ENCODE results near the gene SMAD7.

Gene SMAD7

GRCh38 chr18:48914581-48915251 lies 36.0 kb downstream of the SMAD7 start:
- no peak for DNase-seq (ENCODE audit: low spot score)

DNA sequence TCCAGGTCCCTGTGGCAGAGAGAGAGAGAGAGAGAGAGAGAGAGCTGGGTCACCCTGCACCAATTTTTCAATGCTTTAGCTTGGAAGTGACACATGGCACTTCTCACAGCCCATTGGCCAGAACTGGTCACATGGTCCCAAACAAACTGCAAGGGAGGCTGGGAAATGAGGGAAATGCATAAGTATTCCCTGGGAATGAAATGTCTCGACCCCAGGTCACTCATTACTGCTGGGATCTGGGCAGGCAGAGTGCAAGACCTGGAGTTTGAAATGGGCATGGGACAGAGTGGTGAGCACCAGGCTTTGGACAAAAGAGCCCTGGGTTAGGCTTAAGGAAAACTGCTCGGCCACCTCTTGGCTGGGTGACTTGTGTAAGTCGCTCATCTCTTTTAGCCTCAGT lies 37.0 kb downstream of the SMAD7 start:
- no peak for DNase-seq (ENCODE audit: low spot score)

- DNase-seq (ENCODE audit: low spot score), result no peak
Observed at GRCh38 chr18:48913201-48913600, 37.6 kb downstream of the SMAD7 start.

DNA sequence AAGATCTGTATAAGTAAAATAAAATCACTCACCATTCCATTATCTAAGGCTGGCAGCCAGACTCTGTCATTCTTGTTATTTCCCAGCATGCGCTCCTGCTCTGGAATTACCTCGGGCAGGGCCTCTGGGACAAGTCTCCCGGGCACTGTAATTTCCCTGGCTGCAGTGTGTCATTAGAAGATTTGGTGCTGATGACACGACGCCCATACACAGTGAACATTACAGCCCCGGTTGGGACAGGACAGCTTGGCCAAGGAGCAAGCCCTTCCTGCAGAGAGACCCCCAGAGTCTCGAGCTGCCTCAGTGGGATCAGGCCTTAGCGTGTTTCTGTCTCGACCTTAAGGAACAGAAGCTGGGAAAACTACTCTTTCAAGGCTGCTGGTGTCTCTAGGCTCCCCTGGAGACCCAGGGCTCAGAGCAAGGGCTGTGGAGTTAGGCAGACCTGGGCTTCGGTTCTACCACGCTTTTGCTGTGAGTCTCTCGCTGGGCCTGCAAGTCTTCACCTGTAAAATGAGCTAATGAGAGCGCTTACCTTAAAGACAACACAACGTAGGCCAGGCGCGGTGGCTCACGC lies 39.7 kb downstream of the SMAD7 start:
- no peak for DNase-seq (ENCODE audit: low spot score)

DNA sequence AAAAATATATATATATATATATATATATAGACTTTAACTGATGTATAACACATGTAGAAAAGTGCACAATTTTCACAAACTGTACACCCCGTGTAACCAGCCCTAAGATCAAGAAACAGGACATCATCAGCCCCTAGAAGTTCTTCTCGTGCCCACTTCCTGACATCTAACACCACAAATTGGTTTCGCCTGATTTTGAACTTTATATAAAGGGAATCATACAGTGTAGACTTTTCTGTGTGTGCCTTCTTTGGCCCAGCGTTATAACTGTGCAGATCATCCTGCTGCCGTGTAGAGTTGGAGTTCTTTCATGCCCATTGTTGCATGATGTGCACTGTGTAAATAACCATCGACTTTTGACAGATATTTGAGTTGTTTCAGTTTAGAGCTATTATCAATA lies 41.0 kb downstream of the SMAD7 start:
- DNase-seq (ENCODE audit: low spot score), result no peak

DNA sequence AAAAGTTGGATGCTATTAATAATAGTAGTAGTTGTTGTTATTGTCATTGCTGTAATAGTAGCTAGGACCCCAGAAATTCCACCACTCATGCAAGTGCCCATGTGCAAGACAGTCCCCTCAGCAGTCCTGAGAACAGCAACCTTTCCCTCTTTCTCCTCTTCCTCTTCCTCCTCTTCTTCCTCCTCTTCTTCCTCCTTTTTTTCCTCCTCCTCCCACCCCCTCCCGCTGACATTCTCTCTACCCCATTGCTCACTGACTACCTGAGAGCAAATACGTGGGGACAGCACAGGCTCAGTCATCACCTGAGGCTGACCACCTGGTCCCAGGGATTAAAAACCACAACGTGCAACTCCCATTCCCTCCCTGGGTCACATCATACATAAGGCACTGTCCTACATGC lies 41.8 kb downstream of the SMAD7 start:
- no peak for DNase-seq (ENCODE audit: low spot score)

- DNase-seq (ENCODE audit: low spot score), result no peak
Observed at GRCh38 chr18:48905513-48905912, 45.3 kb downstream of the SMAD7 start.

GRCh38 chr18:48904847-48905394 lies 45.8 kb downstream of the SMAD7 start:
- no peak for DNase-seq (ENCODE audit: low spot score)

DNA sequence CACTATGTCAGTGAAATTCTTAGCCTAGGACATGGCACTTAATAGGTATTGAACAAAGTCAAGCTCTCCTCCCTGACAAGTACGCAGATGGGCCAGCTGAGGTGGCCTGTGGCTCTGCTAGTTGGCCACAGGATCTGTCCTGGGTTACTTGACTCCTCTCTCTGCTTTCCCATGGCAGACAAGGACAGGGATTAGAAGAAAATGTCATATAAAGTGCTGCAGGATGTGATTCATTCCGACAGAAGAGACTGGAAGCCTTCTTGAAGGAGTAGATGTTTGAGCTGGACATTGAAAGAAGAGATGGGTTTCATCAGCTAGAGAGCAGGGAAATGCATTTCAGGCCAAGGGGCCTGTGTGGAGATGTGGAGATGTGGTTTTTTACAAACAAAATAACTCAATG lies 46.7 kb downstream of the SMAD7 start:
- peak; percentile 38 for DNase-seq (ENCODE audit: low spot score)

DNA sequence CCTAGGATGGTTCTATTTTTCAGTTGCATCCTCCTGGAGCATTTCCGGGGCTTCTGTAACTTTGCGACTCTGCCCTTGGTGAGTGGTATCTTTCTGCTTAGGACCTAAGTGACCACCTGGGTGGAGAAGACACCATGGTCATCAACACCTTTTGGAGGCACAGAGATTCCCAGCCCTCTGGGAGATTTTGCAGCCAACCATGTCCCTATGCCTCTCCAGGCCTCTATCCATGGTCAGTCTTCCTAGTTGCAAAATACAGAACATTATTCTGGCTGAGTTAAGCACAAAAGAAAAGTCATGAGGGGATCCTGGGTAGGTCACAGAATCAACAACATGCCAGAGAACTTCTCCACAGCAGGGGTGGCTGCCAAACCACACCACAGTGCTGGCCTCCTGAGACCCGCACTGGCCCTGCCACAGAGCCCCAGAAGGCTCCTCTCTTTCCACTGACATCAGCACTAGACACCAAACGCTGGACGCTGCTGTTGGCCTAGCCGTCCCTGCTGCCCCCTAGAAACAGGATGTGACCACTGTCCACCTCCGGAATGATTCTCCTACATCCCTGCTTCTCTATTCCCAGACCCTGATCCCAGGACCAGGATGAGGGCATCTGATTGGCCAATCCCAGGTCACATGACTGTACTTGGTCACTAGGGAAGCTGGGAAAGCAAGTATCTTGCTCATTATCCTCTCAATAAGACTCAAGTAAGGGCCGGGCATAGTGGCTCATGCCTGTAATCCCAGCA lies 47.7 kb downstream of the SMAD7 start:
- DNase-seq (ENCODE audit: low spot score), result no peak

DNA sequence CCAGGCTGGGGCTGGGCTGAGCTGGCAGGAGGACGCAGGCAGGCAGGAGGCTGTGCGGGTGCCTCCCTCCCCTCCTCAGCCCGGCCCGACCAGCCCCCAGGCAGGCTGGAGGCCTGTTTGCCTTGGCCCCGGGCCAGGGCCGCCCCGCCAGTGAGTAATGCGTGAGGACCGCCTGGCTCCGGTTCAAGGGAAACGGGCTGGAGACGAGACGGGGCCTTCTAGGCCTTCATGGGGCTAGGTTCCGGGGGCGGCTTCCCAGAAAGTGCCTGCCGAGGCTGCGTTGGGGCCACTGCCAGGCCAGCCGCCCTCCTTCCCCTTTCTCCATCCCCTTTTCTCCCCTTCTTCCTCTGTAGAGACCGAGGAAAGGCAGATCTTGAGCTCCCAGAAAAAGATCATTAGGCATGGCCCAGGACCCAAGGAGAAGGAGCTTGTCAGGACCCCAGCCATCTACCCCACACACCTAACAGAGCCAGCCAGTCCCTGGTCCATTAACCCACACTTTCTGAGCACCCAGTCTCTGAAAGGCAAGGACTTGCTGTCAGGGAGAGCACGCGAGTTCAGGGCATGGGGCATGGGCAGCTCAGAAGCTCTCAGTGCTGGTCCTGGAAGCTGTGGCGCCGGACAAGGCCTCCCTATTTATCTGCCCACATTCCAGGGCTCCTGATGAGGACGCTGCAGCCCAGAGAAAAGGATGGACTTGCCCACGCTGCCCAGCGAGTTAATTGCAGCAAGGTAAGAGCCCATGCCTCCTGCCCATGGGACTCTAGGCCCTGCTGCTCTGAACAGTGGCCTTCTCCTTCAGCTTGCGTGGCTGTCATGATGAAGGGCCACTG lies 48.5 kb downstream of the SMAD7 start:
- peak; percentile 99 for DNase-seq (ENCODE audit: low spot score)

DNA sequence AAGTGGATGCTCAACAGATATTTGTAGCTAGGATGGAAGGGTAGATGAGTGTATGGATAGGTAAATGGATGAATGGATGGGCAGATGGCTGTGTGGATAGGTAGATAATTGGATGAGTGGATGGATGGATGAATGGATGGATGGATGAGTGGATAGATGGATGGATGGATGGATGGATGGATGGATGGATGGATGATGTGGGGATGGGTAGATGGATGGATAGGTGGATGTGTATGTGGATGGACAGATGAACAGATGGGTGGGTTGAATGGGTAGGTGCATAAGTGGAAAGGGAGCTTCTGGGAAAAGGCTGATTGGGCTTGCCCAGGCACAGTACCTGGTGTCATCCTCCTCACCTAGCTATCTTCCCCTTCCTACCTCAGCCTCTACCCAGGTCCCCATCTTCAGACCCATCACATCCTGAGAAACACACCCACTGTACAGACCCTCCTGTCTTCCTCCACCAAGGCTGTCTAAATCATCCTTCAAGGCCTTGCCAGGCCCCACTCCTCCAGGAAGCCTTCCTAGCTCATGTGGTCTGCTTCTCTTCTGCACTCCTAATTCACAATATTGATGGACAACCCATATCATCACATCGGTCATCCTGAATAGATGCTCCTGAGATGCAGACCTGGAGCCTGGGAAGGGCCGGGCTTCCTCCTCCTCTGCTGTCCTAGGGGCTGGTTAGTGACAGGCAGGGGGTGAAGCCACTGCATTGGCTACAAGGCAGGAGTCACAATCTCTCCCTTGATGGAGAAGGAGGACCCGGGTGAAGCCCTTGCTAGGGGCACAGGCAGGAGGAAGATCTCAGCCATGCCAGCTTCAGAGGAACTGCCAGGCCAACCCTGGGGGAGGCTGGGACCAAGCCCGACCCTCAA lies 49.4 kb downstream of the SMAD7 start:
- DNase-seq (ENCODE audit: low spot score), result no peak

DNA sequence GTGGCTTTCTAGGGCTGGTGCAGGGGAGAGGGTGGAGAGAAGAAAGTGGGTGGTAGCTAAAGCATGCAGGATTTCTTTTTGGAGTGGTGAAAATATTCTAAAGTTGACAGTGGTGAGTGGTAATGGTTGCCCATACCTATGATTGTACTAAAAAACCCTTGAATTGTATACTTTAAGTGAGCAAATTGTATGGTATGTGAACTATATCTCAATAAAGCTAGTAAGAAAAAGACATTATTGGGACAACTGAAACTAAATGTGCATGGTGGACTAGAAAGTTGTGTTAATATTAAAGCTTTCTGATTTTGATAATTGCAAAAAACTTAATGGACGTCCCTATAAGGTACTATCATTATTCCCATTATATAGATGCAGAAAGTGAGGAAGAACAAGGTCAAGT lies 50.3 kb downstream of the SMAD7 start:
- no peak for DNase-seq (ENCODE audit: low spot score)

- no peak for DNase-seq (ENCODE audit: low spot score)
Observed at GRCh38 chr18:48899558-48900174, 51.1 kb downstream of the SMAD7 start.

DNA sequence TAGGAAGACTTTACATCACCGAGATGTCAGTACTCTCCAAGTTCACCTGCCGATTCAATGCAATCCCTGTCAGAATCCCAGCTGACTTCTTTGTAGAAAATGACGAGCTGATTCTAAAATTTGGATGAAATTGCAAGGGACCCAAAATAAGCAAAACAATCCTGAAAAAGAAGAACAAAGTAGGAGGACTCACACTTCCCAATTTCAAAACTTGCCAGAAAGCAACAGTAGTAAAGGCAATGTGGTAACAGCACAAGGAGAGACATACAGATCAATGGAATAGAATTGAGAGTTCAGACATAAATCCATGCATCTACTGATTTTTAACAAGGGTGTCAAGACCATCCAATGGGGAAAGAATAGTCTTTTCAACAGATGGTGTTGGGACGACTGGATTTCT lies 52.2 kb downstream of the SMAD7 start:
- DNase-seq (ENCODE audit: low spot score), result no peak

DNA sequence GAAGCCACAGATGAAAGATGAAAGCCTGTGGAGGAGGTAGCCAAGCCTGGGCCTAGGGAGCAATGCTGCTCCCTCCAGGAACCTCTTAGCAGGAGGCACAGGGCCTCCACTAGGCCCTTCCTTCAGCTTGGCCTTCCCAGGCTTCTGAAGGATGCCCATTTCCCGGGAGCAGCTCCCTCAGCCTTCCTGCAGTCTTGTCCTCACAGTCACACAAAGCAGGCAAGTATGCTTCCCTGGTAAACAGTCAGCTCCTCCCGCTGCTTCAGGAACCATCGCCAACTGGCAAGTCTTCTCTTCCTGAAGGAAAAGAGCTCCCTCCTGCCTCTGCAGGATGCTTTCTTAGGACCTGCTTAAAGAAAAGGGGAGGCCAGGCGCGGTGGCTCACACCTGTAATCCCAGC lies 53.2 kb downstream of the SMAD7 start:
- no peak for DNase-seq (ENCODE audit: low spot score)

DNA sequence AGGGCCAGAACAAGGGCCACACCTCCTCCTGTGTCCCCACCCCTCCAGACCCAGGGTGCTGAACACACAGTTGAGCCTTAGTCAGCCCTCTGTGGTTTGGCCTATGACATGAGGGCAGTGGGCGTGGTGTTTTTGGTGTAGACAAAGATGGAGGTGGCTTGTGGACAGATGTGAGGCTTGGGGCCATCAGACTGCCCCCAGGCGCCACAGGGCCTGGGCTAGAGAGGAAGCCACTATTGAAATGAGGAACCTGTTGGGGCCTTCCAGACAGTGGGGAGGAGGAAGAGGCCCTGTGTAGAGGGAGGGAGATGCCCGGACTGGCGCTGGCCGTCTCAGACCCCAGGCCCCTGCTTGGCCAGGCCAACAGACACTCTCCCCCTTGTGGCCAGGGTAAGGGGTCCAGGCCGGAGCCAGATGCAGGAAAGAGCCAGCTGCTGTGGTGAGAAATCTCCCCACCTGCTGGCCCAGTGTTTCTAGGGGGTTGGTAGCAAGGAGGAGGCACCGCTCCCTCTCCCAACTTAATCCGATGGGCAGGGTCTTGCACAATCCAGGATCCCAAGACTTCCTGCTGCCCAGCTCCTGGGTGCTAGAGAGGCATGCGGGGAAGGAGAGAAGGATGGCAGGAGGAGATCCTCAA lies 53.8 kb downstream of the SMAD7 start:
- DNase-seq (ENCODE audit: low spot score), result peak; percentile 35

- no peak for DNase-seq (ENCODE audit: low spot score)
Observed at GRCh38 chr18:48896326-48896874, 54.4 kb downstream of the SMAD7 start.

- DNase-seq (ENCODE audit: low spot score), result no peak
Observed at GRCh38 chr18:48894799-48895346, 55.9 kb downstream of the SMAD7 start.

All from kidney capillary endothelial cell (primary cell).